HG02588 (cell line): Measurements from ENCODE around the gene HNRNPU.

ENCODE experiments used
- ATAC-seq: cut with Tn5 transposase; IDR thresholded peaks from one replicate; pipeline ENCODE4 v1.9.1; 2021; ENCODE audit warnings: mild to moderate bottlenecking, moderate library complexity; ENCODE audit not compliant: unreplicated experiment

The HNRNPU gene

DNA sequence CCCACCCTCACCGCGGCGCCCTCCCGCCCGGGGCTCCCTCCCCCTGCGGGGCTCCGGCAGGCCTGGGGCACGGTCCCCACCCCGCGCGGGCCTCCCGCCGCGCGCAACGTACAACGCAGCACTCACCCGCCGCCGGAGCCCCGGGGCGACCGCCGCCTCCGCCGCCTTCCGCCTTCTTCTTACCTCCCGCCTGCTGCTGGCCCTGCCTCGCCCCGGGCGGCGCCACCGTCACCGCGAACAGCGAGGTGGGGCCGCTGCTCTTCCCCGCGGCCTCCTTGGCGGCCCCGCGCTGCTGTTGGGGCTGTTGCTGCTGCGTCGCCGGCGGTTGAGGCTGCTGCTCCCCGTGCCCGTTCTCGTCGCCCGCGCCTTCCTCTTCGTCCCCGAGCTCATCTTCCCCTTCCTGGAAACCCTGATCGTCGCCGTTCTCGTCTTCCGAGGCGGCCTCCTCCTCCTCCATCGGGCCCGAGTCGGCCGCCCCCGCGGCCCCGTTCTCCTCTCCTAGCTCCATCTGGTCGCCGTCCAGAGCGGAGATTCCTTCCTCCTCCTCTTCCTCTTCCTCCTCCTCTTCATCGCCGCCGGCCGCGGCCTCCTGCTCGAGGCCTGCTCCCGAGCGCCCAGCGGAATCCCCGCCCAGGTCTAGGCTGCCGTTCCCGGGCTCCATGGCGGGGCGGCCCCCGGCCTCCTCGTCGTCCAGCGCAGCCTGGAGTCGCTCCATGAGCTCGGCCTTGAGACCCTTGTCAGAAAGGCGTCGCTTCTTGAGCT is 671 bp downstream of the HNRNPU start:
- ATAC-seq, result peak; percentile 5

GRCh38 chr1:244862699-244863490 is 1.4 kb downstream of the HNRNPU start:
- ATAC-seq, result peak; percentile 57

DNA sequence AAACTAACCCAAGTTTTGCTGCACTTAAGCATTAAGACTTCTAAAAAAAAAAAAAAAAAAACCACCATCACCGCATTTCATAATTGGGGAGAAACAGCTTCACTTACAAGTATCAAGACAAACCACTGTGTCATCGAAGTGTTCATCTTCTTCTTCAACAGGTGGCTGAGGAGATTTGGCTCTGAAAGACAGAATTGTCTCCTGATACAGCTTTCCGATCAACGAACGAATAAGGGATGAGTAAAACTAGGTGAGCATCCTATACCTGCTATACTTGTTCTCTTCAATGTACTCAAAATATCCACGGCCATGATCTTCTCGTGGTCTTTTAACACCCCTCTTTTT is 2.0 kb downstream of the HNRNPU start:
- no peak for ATAC-seq

- no peak for ATAC-seq
Measured at GRCh38 chr1:244861683-244862082, 2.7 kb downstream of the HNRNPU start.

DNA sequence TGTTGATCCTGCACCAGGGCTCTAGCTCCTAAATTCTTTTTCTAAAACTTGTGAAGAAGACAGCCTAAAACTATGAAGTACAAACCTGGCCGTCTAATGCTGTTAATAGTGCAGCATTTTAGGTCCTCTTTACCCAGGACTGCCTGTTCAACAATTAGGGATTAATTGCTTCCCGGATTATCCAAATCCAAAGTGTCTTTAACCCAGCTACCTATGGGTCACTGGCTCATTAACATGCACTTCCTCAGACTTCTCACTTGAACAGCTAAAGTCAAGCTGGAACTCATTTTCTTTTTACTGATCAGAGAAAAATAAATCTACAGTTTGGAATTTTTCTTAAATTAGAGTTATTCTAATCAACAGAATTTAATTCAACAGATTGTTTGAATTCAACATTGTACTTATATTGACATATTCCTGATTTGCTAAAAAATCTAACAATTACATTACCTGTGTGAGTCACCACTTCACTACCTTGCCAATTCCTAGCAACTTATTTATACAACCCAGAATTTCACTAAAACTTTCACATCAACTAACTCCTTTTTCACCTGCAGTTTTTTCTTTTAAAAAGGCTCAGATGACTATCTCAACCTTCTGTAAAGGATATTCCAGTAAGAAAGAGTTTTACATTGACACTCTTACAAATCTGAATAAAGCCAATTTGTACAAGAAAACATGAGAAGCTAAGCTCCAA is 3.3 kb downstream of the HNRNPU start:
- ATAC-seq, result no peak

- ATAC-seq, result no peak
Measured at GRCh38 chr1:244860078-244860477, 4.3 kb downstream of the HNRNPU start.

- no peak for ATAC-seq
Measured at GRCh38 chr1:244858357-244858756, 6.0 kb downstream of the HNRNPU start.

DNA sequence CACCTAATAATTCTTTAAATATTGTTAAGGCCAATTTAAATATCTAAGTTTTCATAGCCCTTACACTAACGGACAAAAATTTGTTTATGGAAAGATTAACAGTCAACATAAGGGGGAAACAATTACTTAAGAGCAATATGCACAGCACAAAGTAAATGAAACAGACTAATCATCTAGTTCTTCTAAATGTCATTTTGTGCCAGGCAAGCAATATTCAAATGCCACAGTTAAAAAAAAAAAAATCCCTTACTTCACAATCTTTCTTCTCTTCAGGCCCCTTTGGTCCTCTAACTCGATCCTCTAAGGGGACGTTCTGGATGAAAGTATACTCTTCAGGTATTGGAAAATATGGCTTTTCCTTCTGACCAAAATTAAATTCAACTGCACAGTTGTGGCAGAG is 6.6 kb downstream of the HNRNPU start:
- ATAC-seq, result no peak

DNA sequence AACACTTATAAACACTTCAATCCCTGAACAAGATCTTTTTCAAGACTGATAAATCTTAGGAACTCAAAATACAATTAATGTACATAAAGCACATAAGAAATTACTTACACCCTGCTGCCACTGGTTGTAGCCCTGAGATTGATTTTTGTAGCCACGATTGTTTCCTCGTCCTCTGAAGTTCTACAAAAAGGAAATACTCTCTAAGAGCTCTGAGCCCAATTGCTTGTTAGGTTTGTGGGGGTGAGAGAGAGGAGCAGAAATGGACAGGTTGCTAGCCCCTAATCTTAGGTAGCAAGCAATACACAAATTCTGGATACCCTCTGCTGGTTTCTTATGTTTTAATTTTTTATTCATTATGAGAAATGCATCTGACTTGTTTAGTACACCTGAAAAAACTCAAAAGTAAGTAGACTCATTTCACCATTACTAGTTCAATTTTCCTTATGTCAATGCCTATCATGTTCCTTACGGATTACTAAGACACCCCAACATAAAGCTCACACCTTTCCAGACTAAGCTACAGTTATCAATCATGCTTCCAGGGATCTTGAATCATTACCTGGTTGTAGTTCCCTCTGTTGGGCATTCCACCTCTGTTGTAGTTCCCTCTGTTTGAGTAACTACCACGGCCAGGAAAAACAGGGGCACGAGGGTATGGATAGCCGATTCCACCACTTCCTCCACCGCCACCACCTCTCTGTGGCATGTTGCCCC is 9.3 kb downstream of the HNRNPU start:
- ATAC-seq, result no peak

DNA sequence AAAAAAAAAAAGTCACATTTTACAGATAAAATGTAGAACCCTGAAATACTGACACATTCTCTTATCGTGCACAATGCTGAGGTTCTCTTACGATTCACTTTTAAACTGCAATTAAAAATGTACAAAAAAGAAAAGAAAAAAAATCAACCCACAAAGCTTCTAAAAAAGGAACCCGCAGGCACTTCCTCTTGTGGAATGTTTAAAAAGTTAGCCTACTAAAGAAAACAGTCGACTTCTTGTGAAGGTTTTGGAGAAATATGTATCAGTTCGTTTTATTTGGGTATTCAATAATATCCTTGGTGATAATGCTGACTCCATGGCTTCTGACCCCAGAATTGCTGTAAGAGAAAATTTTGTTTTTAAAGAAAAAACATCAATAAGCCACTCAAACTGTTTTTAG is 10.2 kb downstream of the HNRNPU start:
- ATAC-seq, result no peak

DNA sequence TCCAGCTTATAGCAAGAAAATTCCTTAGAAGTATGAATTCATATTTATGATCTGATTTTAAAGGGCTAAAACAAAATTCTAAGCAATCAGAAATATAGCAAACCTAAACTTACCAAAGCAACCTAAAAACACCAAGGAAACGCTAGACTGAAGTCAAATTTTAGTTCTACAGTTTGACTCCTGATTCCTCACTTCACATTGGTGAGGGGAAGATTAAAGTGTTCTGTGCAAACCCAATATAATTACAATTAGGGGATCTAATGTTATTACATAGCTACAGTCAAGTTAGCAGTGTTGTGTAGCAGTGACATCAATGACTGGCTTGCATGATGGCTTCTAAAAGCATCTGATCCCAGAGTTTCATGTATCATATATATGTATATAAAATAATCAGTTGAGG is 11.6 kb downstream of the HNRNPU start:
- no peak for ATAC-seq

- no peak for ATAC-seq
Measured at GRCh38 chr1:244851546-244852231, 12.7 kb downstream of the HNRNPU start.

- ATAC-seq, result no peak
Measured at GRCh38 chr1:244850896-244851295, 13.4 kb downstream of the HNRNPU start.

DNA sequence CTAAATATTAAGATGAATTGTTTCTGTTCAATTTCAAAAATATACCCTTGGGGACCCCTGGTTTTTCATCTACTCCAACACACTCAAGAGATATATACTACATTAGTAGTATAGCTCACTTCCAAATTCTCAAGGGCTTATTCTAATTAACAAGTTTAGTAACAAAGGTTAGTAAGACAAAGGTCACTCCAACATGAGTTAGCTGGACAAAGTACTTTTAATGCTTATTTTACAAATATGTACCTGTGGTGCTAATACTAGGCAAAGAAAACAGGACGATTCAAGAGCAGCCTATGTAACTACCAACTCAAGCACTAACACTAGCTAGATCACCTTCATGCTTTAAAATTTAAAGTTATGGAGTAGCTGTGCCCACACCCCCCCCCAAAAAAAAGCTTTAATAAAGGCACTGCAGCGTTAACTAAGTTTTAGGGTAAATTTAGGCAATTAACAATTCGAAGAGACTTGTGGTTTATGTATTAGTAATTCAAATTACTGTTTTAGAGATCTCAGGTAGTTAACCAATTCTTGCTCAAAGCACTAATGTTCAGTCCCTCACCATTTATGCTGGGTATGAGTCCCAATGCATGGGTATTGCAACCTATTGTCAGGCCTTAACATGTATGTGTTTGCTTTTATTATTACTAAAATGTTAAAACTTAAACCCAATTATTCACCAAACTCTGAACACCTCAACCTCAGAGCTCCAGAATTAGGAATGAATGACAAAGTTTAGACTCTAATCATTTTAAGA is 14.1 kb downstream of the HNRNPU start:
- no peak for ATAC-seq

GRCh38 chr1:244849189-244849866 is 15.0 kb downstream of the HNRNPU start:
- ATAC-seq, result no peak

DNA sequence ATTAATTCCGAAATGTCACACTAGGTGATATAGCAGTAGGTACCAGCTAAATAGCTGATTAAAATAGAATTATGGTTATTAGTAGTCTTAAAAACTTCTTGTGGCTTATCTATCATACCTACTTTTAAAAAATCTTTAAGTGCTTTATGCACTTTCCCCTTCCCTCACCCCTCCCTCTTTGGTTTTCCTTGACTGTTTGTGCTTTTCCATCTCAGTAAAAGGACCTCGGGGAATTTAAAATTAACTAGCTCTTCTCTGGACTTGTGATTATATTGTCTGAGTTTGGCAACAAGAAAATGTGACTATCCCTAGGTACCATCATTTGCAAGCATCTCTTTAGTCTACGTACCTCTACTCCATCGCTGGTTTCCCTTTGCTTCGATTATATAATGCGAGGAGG is 17.7 kb downstream of the HNRNPU start:
- no peak for ATAC-seq

DNA sequence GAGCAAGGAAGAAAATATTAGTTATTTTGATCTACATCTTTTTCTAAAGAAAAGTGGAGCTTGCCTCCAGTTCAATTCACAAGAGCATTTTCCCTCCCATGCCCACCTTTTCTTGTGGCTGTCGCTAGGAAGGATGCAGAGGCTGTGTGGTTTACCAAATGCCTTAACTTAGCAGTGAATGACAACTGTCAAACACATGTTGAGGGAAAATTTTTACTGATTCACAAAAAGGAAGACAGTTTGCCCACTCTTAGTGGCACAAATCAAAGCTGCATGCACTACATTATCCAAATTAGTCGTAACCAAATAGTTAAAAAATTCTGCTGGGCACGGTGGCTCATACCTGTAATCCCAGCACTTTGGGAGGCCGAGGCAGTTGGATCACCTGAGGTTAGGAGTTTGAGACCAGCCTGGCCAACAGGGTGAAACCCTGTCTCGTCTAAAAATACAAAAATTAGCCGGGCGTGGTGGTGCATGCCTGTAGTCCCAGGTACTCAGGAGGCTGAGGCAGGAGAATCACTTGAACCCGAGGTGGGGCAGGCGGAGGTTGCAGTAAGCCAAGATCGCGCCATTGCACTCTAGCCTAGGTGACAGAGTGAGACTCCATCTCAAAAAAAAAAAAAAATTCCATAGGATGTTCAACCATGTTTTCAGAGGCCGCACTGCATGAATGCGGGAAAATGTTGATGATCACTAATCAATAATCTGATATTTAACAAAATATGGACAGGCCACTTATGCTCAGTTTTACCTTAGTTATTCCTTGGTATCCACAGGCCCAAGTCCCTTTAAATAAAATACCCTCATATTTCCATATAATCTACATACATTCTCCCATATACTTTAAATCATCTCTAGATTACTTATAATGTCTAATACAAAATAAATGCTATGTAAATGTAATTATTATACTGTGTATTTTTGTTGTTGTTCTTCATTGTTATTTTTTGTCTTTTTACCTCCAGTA is 19.9 kb downstream of the HNRNPU start:
- ATAC-seq, result no peak
